Left lobe of liver (tissue), 2 donors: Measurements from ENCODE around the gene COX7A2. TPM values are rescaled to one million over a fixed set of nuclear protein-coding genes. Genes with fewer than 3 reads are reported as not detected.

Experiments used
- ATAC-seq: fragments of 200-7000 bp; cut with Tn5 transposase; one replicate; pipeline ENCODE4 v1.9.1; 2020; ENCODE audit warnings: mild to moderate bottlenecking, moderate library complexity
- DNase-seq: peaks from one replicate; pipeline ENCODE4 v3.0.0-alpha.2; 2020; ENCODE audit warnings: low spot score
- total RNA-seq: library from RNA; stranded (reverse); gene quantifications from one replicate; pipeline ENCODE4 v1.2.1, GENCODE V29; 2021
- donor health status: DM: no; HTN: no; CAD: no; lungs with moderate emphysema.
- donor health status: DM: no; HTN: yes; CAD: no.

COX7A2 gene
- total RNA-seq, 1 donor from 2014 or later, result 183 TPM

GRCh38 chr6:75268988-75269354 lies 25.4 kb upstream of the COX7A2 start:
- ATAC-seq, result no peak
- no peak for DNase-seq

GRCh38 chr6:75268121-75268987 lies 24.8 kb upstream of the COX7A2 start:
- DNase-seq, result no peak

GRCh38 chr6:75267461-75267860 lies 23.9 kb upstream of the COX7A2 start:
- ATAC-seq (no peak), DNase-seq (no peak)

More at GRCh38 chr6:75268121-75268987, 24.8 kb upstream of the COX7A2 start:
- no peak for ATAC-seq

GRCh38 chr6:75266716-75267291 lies 23.2 kb upstream of the COX7A2 start:
- DNase-seq (no peak), ATAC-seq (peak; percentile 83)

- DNase-seq (no peak), ATAC-seq (no peak)
Observed at GRCh38 chr6:75263401-75263750, 19.8 kb upstream of the COX7A2 start.

GRCh38 chr6:75262716-75263400 lies 19.3 kb upstream of the COX7A2 start:
- no peak for ATAC-seq
- no peak for DNase-seq

GRCh38 chr6:75261299-75261698 lies 17.7 kb upstream of the COX7A2 start:
- ATAC-seq (no peak), DNase-seq (no peak)

- no peak for ATAC-seq
- DNase-seq, result no peak
Observed at GRCh38 chr6:75257343-75258087, 13.9 kb upstream of the COX7A2 start.

GRCh38 chr6:75250552-75250951 lies 7.0 kb upstream of the COX7A2 start:
- DNase-seq (no peak), ATAC-seq (no peak)

GRCh38 chr6:75249837-75250236 lies 6.2 kb upstream of the COX7A2 start:
- DNase-seq, result no peak
- ATAC-seq, result no peak

- DNase-seq, result no peak
- no peak for ATAC-seq
Observed at GRCh38 chr6:75246386-75246785, 2.8 kb upstream of the COX7A2 start.

- ATAC-seq, result peak; percentile 15
Observed at GRCh38 chr6:75244063-75244584, 523 bp upstream of the COX7A2 start.

GRCh38 chr6:75236630-75237029 lies 7.0 kb downstream of the COX7A2 start:
- ATAC-seq (no peak), DNase-seq (no peak)

More at GRCh38 chr6:75244063-75244584, 523 bp upstream of the COX7A2 start:
- DNase-seq, result no peak

GRCh38 chr6:75235271-75235670 lies 8.3 kb downstream of the COX7A2 start:
- DNase-seq (no peak), ATAC-seq (no peak)

- DNase-seq, result no peak
- no peak for ATAC-seq
Observed at GRCh38 chr6:75234126-75234865, 9.3 kb downstream of the COX7A2 start.

- ATAC-seq (no peak), DNase-seq (no peak)
Observed at GRCh38 chr6:75233092-75233615, 10.4 kb downstream of the COX7A2 start.

GRCh38 chr6:75230484-75231325 lies 12.9 kb downstream of the COX7A2 start:
- no peak for DNase-seq
- peak; percentile 98 for ATAC-seq

- ATAC-seq (peak; percentile 92), DNase-seq (no peak)
Observed at GRCh38 chr6:75224303-75224926, 19.2 kb downstream of the COX7A2 start.

GRCh38 chr6:75223428-75223827 lies 20.2 kb downstream of the COX7A2 start:
- DNase-seq, result no peak
- no peak for ATAC-seq
